Naive thymus-derived CD8-positive, alpha-beta T cell (primary cell): Measurements from ENCODE around the gene DSTN. TPM values are rescaled to one million over a fixed set of nuclear protein-coding genes. Genes with fewer than 3 reads are reported as not detected.

Experiments
- ATAC-seq, 2 donors: fragments of 150-1000 bp; cut with Tn5 transposase in 1 of 2; sonication (Bioruptor Pico), chemical (Tn5 transposase) in 1 of 2; 1 replicate in 1 of 2; 2 replicates in 1 of 2; pipeline ENCODE4 v1.10.0; 2021; ENCODE audit warnings: mild to moderate bottlenecking in 2 of 2, moderate library complexity in 2 of 2
- POLR2A ChIA-PET: fragments of 350-600 bp; sonication (Branson Sonifier 250); formaldehyde crosslinking; loops from one replicate; lab custom pipeline; 2021; ENCODE audit warnings: antibody characterized with exemption; lab: Charles Lee
- DNase-seq, 10 donors: peaks; one replicate each; pipeline versions ENCODE4 v3.0.0 to v3.0.0-alpha.2; 2020 to 2022
- H3K27ac Mint-ChIP-seq, 10 donors: one replicate each; pipeline ENCODE4 v1.8.0; 2020 to 2022; ENCODE audit warnings: mild to moderate bottlenecking in 10 of 10, mixed read lengths in 10 of 10, moderate library complexity in 4 of 10, inconsistent platforms in 1 of 10
- H3K27me3 Mint-ChIP-seq, 5 donors: one replicate each; pipeline ENCODE4 v1.8.0; 2021 to 2022; ENCODE audit warnings: mixed read lengths in 5 of 5
- H3K36me3 Mint-ChIP-seq, 3 donors: one replicate each; pipeline ENCODE4 v1.8.0; 2020 to 2022; ENCODE audit warnings: mixed read lengths in 3 of 3, mild to moderate bottlenecking in 2 of 3, inconsistent platforms in 1 of 3
- H3K4me1 Mint-ChIP-seq, 4 donors: one replicate each; pipeline ENCODE4 v1.8.0; 2021 to 2022; ENCODE audit warnings: mixed read lengths in 4 of 4
- H3K4me3 Mint-ChIP-seq, 10 donors: one replicate each; pipeline ENCODE4 v1.8.0; 2020 to 2022; ENCODE audit warnings: mild to moderate bottlenecking in 10 of 10, mixed read lengths in 10 of 10, moderate library complexity in 6 of 10, inconsistent platforms in 1 of 10
- H3K9me3 Mint-ChIP-seq, 9 donors: one replicate each; pipeline ENCODE4 v1.8.0; 2020 to 2022; ENCODE audit warnings: mixed read lengths in 9 of 9, mild to moderate bottlenecking in 3 of 9, inconsistent platforms in 1 of 9, moderate library complexity in 1 of 9
- polyA plus RNA-seq, 3 donors: library from polyadenylated mRNA; unstranded; fragments of 300-500 nt; fragmentation: Illumina TruSeq; gene quantifications; one replicate each; pipeline ENCODE4 v1.2.3, GENCODE V29; 2021
- total RNA-seq, 8 experiments: library from RNA in 2 of 8; stranded (reverse) in 2 of 8; gene quantifications; one replicate each; pipeline ENCODE4 v1.2.3 and lab custom pipeline; 2021 to 2026

DSTN gene
- total and polyA plus RNA-seq, 5 experiments from 2014 or later = 28.4 to 140 (median 75.1) TPM

- no peak for DNase-seq
- H3K4me1 Mint-ChIP-seq = no peaks in the 10 kb centered on the region
- no peak overlapping the region for H3K27ac Mint-ChIP-seq
- H3K9me3 Mint-ChIP-seq = no peaks in the 10 kb centered on the region
- POLR2A ChIA-PET = no interaction called here
- no peaks in the 10 kb centered on the region for H3K36me3 Mint-ChIP-seq
- no peak overlapping the region for H3K4me3 Mint-ChIP-seq
- ATAC-seq = no peak
- peaks cover 0 to 11% (median 0%) of the 10 kb centered on the region in 5 donors for H3K27me3 Mint-ChIP-seq
Measured at GRCh38 chr20:17556837-17557674, 12.8 kb upstream of the DSTN start.

- no peaks in the 10 kb centered on the region for H3K4me1 Mint-ChIP-seq
- no peaks in the 10 kb centered on the region for H3K9me3 Mint-ChIP-seq
- H3K27ac Mint-ChIP-seq = no peak overlapping the region
- ATAC-seq (no peak), DNase-seq (no peak)
- H3K36me3 Mint-ChIP-seq = no peaks in the 10 kb centered on the region
- POLR2A ChIA-PET = no interaction called here
- peaks cover 0 to 11% (median 0%) of the 10 kb centered on the region in 5 donors for H3K27me3 Mint-ChIP-seq
- no peak overlapping the region for H3K4me3 Mint-ChIP-seq
Measured at GRCh38 chr20:17557675-17558006, 12.2 kb upstream of the DSTN start.

GRCh38 chr20:17558154-17558940 lies 11.5 kb upstream of the DSTN start:
- ATAC-seq (no peak), DNase-seq (no peak)
- Mint-ChIP-seq H3K4me3 (no peak overlapping the region), H3K27ac (no peak overlapping the region), H3K9me3 (no peaks in the 10 kb centered on the region), H3K36me3 (no peaks in the 10 kb centered on the region), H3K4me1 (no peaks in the 10 kb centered on the region), H3K27me3 (peaks cover 0 to 11% (median 0%) of the 10 kb centered on the region in 5 donors)
- POLR2A ChIA-PET = interaction anchor here (0.7 kb wide), 1 partner anchor 121 kb away, joined by 3 read pairs; no protein-coding TSS in a partner anchor

GRCh38 chr20:17558941-17559304 lies 11.0 kb upstream of the DSTN start:
- Mint-ChIP-seq H3K27ac (no peak overlapping the region), H3K36me3 (no peaks in the 10 kb centered on the region), H3K9me3 (no peaks in the 10 kb centered on the region), H3K27me3 (peaks cover 0 to 11% (median 0%) of the 10 kb centered on the region in 5 donors), H3K4me1 (no peaks in the 10 kb centered on the region), H3K4me3 (no peak overlapping the region)
- POLR2A ChIA-PET = interaction anchor here (0.7 kb wide), 1 partner anchor 120 kb away, joined by 3 read pairs; no protein-coding TSS in a partner anchor
- ATAC-seq (no peak), DNase-seq (no peak)

- POLR2A ChIA-PET = interaction anchor here (0.7 kb wide), 1 partner anchor 120 kb away, joined by 3 read pairs; no protein-coding TSS in a partner anchor
- H3K36me3 Mint-ChIP-seq = no peaks in the 10 kb centered on the region
Measured at GRCh38 chr20:17559338-17559737, 10.5 kb upstream of the DSTN start.

GRCh38 chr20:17560344-17561074 lies 9.4 kb upstream of the DSTN start:
- Mint-ChIP-seq H3K4me3 (no peak overlapping the region), H3K9me3 (no peaks in the 10 kb centered on the region), H3K27me3 (peaks cover 0 to 11% (median 3%) of the 10 kb centered on the region in 5 donors), H3K36me3 (no peaks in the 10 kb centered on the region), H3K4me1 (no peaks in the 10 kb centered on the region), H3K27ac (no peak overlapping the region)
- ATAC-seq (no peak), DNase-seq (no peak)
- POLR2A ChIA-PET = no interaction called here

More at GRCh38 chr20:17559338-17559737, 10.5 kb upstream of the DSTN start:
- no peak overlapping the region for H3K4me3 Mint-ChIP-seq
- no peak for DNase-seq
- H3K9me3 Mint-ChIP-seq = no peaks in the 10 kb centered on the region
- H3K4me1 Mint-ChIP-seq = no peaks in the 10 kb centered on the region
- peaks cover 0 to 11% (median 0%) of the 10 kb centered on the region in 5 donors for H3K27me3 Mint-ChIP-seq
- no peak for ATAC-seq
- H3K27ac Mint-ChIP-seq = no peak overlapping the region

GRCh38 chr20:17562804-17563305 lies 7.0 kb upstream of the DSTN start:
- no peak overlapping the region for H3K27ac Mint-ChIP-seq
- no peak overlapping the region for H3K4me3 Mint-ChIP-seq
- peaks cover 0 to 11% (median 5%) of the 10 kb centered on the region in 5 donors for H3K27me3 Mint-ChIP-seq
- DNase-seq = no peak
- POLR2A ChIA-PET = no interaction called here
- peaks cover 0 to 3% (median 0%) of the 10 kb centered on the region in 9 donors for H3K9me3 Mint-ChIP-seq
- peaks cover 0 to under 1% (median 0%) of the 10 kb centered on the region in 4 donors for H3K4me1 Mint-ChIP-seq
- no peaks in the 10 kb centered on the region for H3K36me3 Mint-ChIP-seq
- no peak for ATAC-seq

- POLR2A ChIA-PET = no interaction called here
- DNase-seq (no peak), ATAC-seq (no peak)
- Mint-ChIP-seq H3K9me3 (peaks cover 0 to 3% (median 0%) of the 10 kb centered on the region in 9 donors), H3K4me1 (peaks cover 3 to 6% (median 4%) of the 10 kb centered on the region in 4 donors), H3K36me3 (no peaks in the 10 kb centered on the region), H3K4me3 (no peak overlapping the region), H3K27me3 (peaks cover 0 to 9% (median 5%) of the 10 kb centered on the region in 5 donors), H3K27ac (no peak overlapping the region)
Measured at GRCh38 chr20:17565169-17565845, 4.6 kb upstream of the DSTN start.

GRCh38 chr20:17566345-17566744 lies 3.5 kb upstream of the DSTN start:
- ATAC-seq = no peak

GRCh38 chr20:17568045-17568788 lies 1.7 kb upstream of the DSTN start:
- Mint-ChIP-seq H3K4me1 (peaks cover 19 to 32% (median 27%) of the 10 kb centered on the region in 4 donors), H3K27ac (peak overlapping the region in 8 of 10 donors; percentile 2 to 71 (median 19)), H3K4me3 (peak overlapping the region; percentile 28 to 98 (median 62)), H3K27me3 (peaks cover 0 to 9% (median 0%) of the 10 kb centered on the region in 5 donors), H3K9me3 (peaks cover 0 to 3% (median 0%) of the 10 kb centered on the region in 9 donors), H3K36me3 (peaks cover 0 to under 1% (median 0%) of the 10 kb centered on the region in 3 donors)
- no peak for ATAC-seq
- POLR2A ChIA-PET = no interaction called here
- no peak for DNase-seq

More at GRCh38 chr20:17566345-17566744, 3.5 kb upstream of the DSTN start:
- no peak for DNase-seq
- POLR2A ChIA-PET = interaction anchor here (0.7 kb wide), 1 partner anchor 116 kb away, joined by 5 read pairs; the partner anchor contains the start of gene RRBP1
- H3K4me3 Mint-ChIP-seq = no peak overlapping the region
- no peaks in the 10 kb centered on the region for H3K36me3 Mint-ChIP-seq
- peaks cover 0 to 9% (median 0%) of the 10 kb centered on the region in 5 donors for H3K27me3 Mint-ChIP-seq
- no peak overlapping the region for H3K27ac Mint-ChIP-seq
- H3K4me1 Mint-ChIP-seq = peaks cover 8 to 14% (median 11%) of the 10 kb centered on the region in 4 donors
- H3K9me3 Mint-ChIP-seq = peaks cover 0 to 3% (median 0%) of the 10 kb centered on the region in 9 donors

- ATAC-seq = no peak
- Mint-ChIP-seq H3K9me3 (peaks cover 0 to 3% (median 0%) of the 10 kb centered on the region in 9 donors), H3K4me1 (peaks cover 19 to 37% (median 33%) of the 10 kb centered on the region in 4 donors), H3K27ac (peak overlapping the region in 5 of 10 donors; percentile 7 to 98 (median 69)), H3K27me3 (peaks cover 0 to 9% (median 0%) of the 10 kb centered on the region in 5 donors), H3K4me3 (peak overlapping the region; percentile 28 to 98 (median 62)), H3K36me3 (peaks cover 0 to 2% (median 0%) of the 10 kb centered on the region in 3 donors)
- POLR2A ChIA-PET = interaction anchor here (2.1 to 2.2 kb wide), 2 partner anchors 42 to 113 kb away, joined by 15 to 19 read pairs; partner anchors contain the start of gene RRBP1
- peak in 4 of 10 donors; percentile 2 to 29 (median 10) for DNase-seq
Measured at GRCh38 chr20:17568972-17569521, 828 bp upstream of the DSTN start.
